SK-N-SH (cell line): ENCODE data around the gene MYO1D. TPM values are rescaled to one million over a fixed set of nuclear protein-coding genes. Genes with fewer than 3 reads are reported as not detected.

Source experiments
- CTCF ChIA-PET: fragments of 300-600, 350-600 bp; formaldehyde crosslinking; extraction: SDS; loops from one replicate; lab custom pipeline; 2021; lab: Yijun Ruan, JAX
- POLR2A ChIA-PET: fragments of 350-600 bp; sonication (Branson Sonifier 250); formaldehyde crosslinking; extraction: SDS; loops from one replicate; lab custom pipeline; 2020; ENCODE audit warnings: antibody characterized with exemption, inconsistent platforms; lab: Yijun Ruan, JAX
- DNase-seq: peaks from one replicate; pipeline ENCODE4 v3.0.0; 2012
- H2AFZ ChIP-seq: fragments of 200-600 bp; sonication (generic); 2 replicates; pipeline ENCODE4 v1.8.1; 2016; ENCODE audit warnings: antibody characterized with exemption, mild to moderate bottlenecking, low read depth
- H3F3A ChIP-seq: fragments of 200-600 bp; sonication (generic); replicated peaks from 2 replicates; pipeline ENCODE3; 2016; ENCODE audit warnings: antibody characterized with exemption, mild to moderate bottlenecking; ENCODE audit not compliant: insufficient read depth
- H3K27ac ChIP-seq, 2 experiments: fragments of 200-500 bp in 1 of 2; fragments of 200-600 bp in 1 of 2; sonication (Bioruptor generic) in 1 of 2; sonication (generic), shearing (Covaris generic) in 1 of 2; 2 replicates each; pipeline versions ENCODE4 v1.5.1 to v1.6.1; 2014 to 2016; ENCODE audit warnings: low read depth in 2 of 2, inconsistent platforms in 1 of 2, low read length in 1 of 2, mild to moderate bottlenecking in 1 of 2, mixed read lengths in 1 of 2
- H3K27me3 ChIP-seq: fragments of 200-600 bp; sonication (generic), shearing (Covaris generic); 2 replicates; pipeline ENCODE4 v1.6.1; 2016; ENCODE audit warnings: mixed run types; ENCODE audit not compliant: insufficient read depth
- H3K36me3 ChIP-seq, 2 experiments: fragments of 200-500 bp in 1 of 2; fragments of 200-600 bp in 1 of 2; sonication (Bioruptor generic) in 1 of 2; sonication (generic) in 1 of 2; replicated peaks in 1 of 2; 2 replicates each; pipeline versions ENCODE3 to v1.5.1; 2014 to 2016; ENCODE audit warnings: low read length in 1 of 2, mild to moderate bottlenecking in 1 of 2; ENCODE audit not compliant: insufficient read depth in 2 of 2, control insufficient read depth in 1 of 2
- H3K4me1 ChIP-seq, 2 experiments: fragments of 200-500 bp in 1 of 2; fragments of 200-600 bp in 1 of 2; sonication (Bioruptor generic) in 1 of 2; sonication (generic), shearing (Covaris generic) in 1 of 2; 2 replicates each; pipeline versions ENCODE4 v1.5.1 to v1.6.1; 2014 to 2016; ENCODE audit warnings: low read depth in 1 of 2, low read length in 1 of 2, mixed run types in 1 of 2; ENCODE audit not compliant: insufficient read depth in 2 of 2, control insufficient read depth in 1 of 2
- H3K4me2 ChIP-seq: fragments of 200-600 bp; sonication (generic), shearing (Covaris generic); 2 replicates; pipeline ENCODE4 v1.6.1; 2017; ENCODE audit warnings: mixed run types
- H3K4me3 ChIP-seq, 2 experiments: fragments of 200-500 bp in 1 of 2; fragments of 200-600 bp in 1 of 2; sonication (Bioruptor generic) in 1 of 2; sonication (generic), shearing (Covaris generic) in 1 of 2; 2 replicates each; pipeline versions ENCODE4 v1.5.1 to v1.8.1; 2014 to 2016; ENCODE audit warnings: low read depth in 2 of 2, inconsistent platforms in 1 of 2, low read length in 1 of 2, mild to moderate bottlenecking in 1 of 2, mixed read lengths in 1 of 2, moderate library complexity in 1 of 2
- H3K79me2 ChIP-seq: fragments of 200-600 bp; sonication (generic); 2 replicates; pipeline ENCODE4 v1.8.1; 2017; ENCODE audit warnings: mild to moderate bottlenecking; ENCODE audit not compliant: insufficient read depth
- H3K9ac ChIP-seq: fragments of 200-600 bp; sonication (generic); 2 replicates; pipeline ENCODE4 v1.6.1; 2017; ENCODE audit warnings: mixed run types
- H3K9me2 ChIP-seq: fragments of 200-600 bp; sonication (generic); 2 replicates; pipeline ENCODE4 v1.6.1; 2017; ENCODE audit warnings: mixed run types
- H3K9me3 ChIP-seq: fragments of 200-600 bp; sonication (generic); 2 replicates; pipeline ENCODE4 v1.6.1; 2017; ENCODE audit warnings: mixed run types, mild to moderate bottlenecking, moderate library complexity
- H4K20me1 ChIP-seq: fragments of 200-600 bp; sonication (generic); 2 replicates; pipeline ENCODE4 v1.6.1; 2017; ENCODE audit warnings: mild to moderate bottlenecking, mixed run types; ENCODE audit not compliant: insufficient read depth
- EP300 ChIP-seq, 2 experiments: IDR thresholded peaks; 2 replicates each; pipeline versions ENCODE4 v1.4.0 to v1.6.1; 2012; ENCODE audit warnings: borderline replicate concordance in 1 of 2, low read depth in 1 of 2, low read length in 1 of 2
- EZH2phosphoT487 ChIP-seq: fragments of 200-600 bp; sonication (generic); IDR thresholded peaks from 2 replicates; pipeline ENCODE4 v1.6.1; 2017; ENCODE audit warnings: low read depth, mixed run types, mild to moderate bottlenecking, antibody characterized with exemption, moderate library complexity, borderline replicate concordance
- FOSL2 ChIP-seq: IDR thresholded peaks from 2 replicates; pipeline ENCODE4 v1.4.0; 2012; ENCODE audit warnings: low read depth, mild to moderate bottlenecking, moderate library complexity, borderline replicate concordance
- FOXJ3 ChIP-seq: sonication (generic); formaldehyde crosslinking; IDR thresholded peaks from 2 replicates; pipeline ENCODE4 v1.5.1; 2020; ENCODE audit warnings: mild to moderate bottlenecking, missing genetic modification reagents
- GABPA ChIP-seq: IDR thresholded peaks from 2 replicates; pipeline ENCODE4 v1.4.0; 2012; ENCODE audit warnings: low read depth, mild to moderate bottlenecking
- IRF3 ChIP-seq: fragments of 150-350 bp; IDR thresholded peaks from 2 replicates; pipeline ENCODE4 v1.6.1; 2016; ENCODE audit warnings: mild to moderate bottlenecking, low read depth, low read length
- NRF1 ChIP-seq: IDR thresholded peaks from 2 replicates; pipeline ENCODE4 v1.6.1; 2012; ENCODE audit warnings: low read depth, mild to moderate bottlenecking, low read length
- REST ChIP-seq: IDR thresholded peaks from 2 replicates; pipeline ENCODE4 v1.6.1; 2012; ENCODE audit warnings: mild to moderate bottlenecking, low read depth, low read length, moderate library complexity
- SMC3 ChIP-seq: IDR thresholded peaks from 2 replicates; pipeline ENCODE4 v1.6.1; 2012; ENCODE audit warnings: low read depth, low read length, improper control_type of control experiment
- YY1 ChIP-seq: IDR thresholded peaks from 2 replicates; pipeline ENCODE4 v1.4.0; 2012; ENCODE audit warnings: low read depth, mild to moderate bottlenecking
- polyA plus RNA-seq, 3 experiments: library from polyadenylated mRNA; depleted of rRNA; stranded (reverse); fragments of >200 nt; gene quantifications; 2 replicates each; pipeline ENCODE4 v1.2.3, GENCODE V29; 2012
- TF ChIP-seq, protein P1 (sequence below): fragments of 150-350 bp; IDR thresholded peaks from 2 replicates; pipeline ENCODE4 v1.6.1; 2017; ENCODE audit warnings: antibody characterized with exemption, low read length, low read depth, borderline replicate concordance

Gene MYO1D
- polyA plus RNA-seq, 1 of the 3 experiments (the other 2 are of a cell fraction) = 20.4 TPM

GRCh38 chr17:32780721-32781120, 96.2 kb downstream of the MYO1D start (continued):
- TF ChIP-seq REST = no peak
- no peak for TF ChIP-seq GABPA
- no peak for TF ChIP-seq NRF1
- TF ChIP-seq SMC3 = no peak
- TF ChIP-seq YY1 = no peak
- TF ChIP-seq FOXJ3 (CRISPR knock-in tag) = no peak
- TF ChIP-seq FOSL2 = no peak
- TF ChIP-seq, protein P1, sequence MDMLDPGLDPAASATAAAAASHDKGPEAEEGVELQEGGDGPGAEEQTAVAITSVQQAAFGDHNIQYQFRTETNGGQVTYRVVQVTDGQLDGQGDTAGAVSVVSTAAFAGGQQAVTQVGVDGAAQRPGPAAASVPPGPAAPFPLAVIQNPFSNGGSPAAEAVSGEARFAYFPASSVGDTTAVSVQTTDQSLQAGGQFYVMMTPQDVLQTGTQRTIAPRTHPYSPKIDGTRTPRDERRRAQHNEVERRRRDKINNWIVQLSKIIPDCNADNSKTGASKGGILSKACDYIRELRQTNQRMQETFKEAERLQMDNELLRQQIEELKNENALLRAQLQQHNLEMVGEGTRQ = no peak

GRCh38 chr17:32777922-32778321, 99.0 kb downstream of the MYO1D start:
- H3K4me2 ChIP-seq = no peak overlapping the region
- no peaks in the 10 kb centered on the region for H3K9me3 ChIP-seq
- H3K9ac ChIP-seq = no peak overlapping the region
- no peaks in the 10 kb centered on the region for H3K36me3 ChIP-seq
- CTCF ChIA-PET = interaction anchor here (1.2 to 7.9 kb wide), 5 partner anchors 23 to 316 kb away, joined by 3 to 162 read pairs (median 11); partner anchors contain the start of gene MYO1D
- no peak overlapping the region for H3K4me3 ChIP-seq
- H3K4me1 ChIP-seq = no peaks in the 10 kb centered on the region; a peak in 1 of 4 replicates
- H3K9me2 ChIP-seq = no peaks in the 10 kb centered on the region
- no peaks in the 10 kb centered on the region for H3K79me2 ChIP-seq
- no peaks in the 10 kb centered on the region for H4K20me1 ChIP-seq
- no peak for DNase-seq
- H3F3A ChIP-seq = no peaks in the 10 kb centered on the region
- H2AFZ ChIP-seq = no peak overlapping the region
- POLR2A ChIA-PET = no interaction called here
- TF ChIP-seq GABPA = no peak
- no peak for TF ChIP-seq IRF3
- TF ChIP-seq EP300 (IDR thresholded peaks at IDR 0.05; ENCODE audit: borderline replicate concordance in 1 of 2, low read depth in 1 of 2, low read length in 1 of 2) = no peak
- TF ChIP-seq EZH2phosphoT487 = no peak
- no peaks in the 10 kb centered on the region for H3K27me3 ChIP-seq
- no peak overlapping the region for H3K27ac ChIP-seq
